ENCODE results near the gene ERBB3.

The ERBB3 gene

DNA sequence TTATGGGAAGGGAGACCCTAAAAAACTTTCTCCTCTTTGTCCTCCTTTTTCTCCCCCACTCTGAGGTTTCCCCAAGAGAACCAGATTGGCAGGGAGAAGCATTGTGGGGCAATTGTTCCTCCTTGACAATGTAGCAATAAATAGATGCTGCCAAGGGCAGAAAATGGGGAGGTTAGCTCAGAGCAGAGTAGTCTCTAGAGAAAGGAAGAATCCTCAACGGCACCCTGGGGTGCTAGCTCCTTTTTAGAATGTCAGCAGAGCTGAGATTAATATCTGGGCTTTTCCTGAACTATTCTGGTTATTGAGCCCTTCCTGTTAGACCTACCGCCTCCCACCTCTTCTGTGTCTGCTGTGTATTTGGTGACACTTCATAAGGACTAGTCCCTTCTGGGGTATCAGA is 42.8 kb upstream of the ERBB3 start:
- Histone ChIP-seq H3K9me3 (ENCODE audit: insufficient read depth, low read length, severe bottlenecking) (no peaks in the 10 kb centered on the region), H3K4me3 (ENCODE audit: low read depth in 1 of 2, low read length in 2 of 2) (no peak overlapping the region), H3K36me3 (ENCODE audit: insufficient read depth, low read length) (peaks cover 26% of the 10 kb centered on the region), H3K27me3 (ENCODE audit: insufficient read depth, low read length, poor library complexity) (no peaks in the 10 kb centered on the region), H3K79me2 (ENCODE audit: insufficient read depth, low read length) (peaks cover 11% of the 10 kb centered on the region), H3K27ac (ENCODE audit: low read length) (no peak overlapping the region), H3K4me2 (ENCODE audit: insufficient read depth, low read length) (no peak overlapping the region), H4K20me1 (ENCODE audit: insufficient read depth, low read length) (no peaks in the 10 kb centered on the region), H3K4me1 (ENCODE audit: insufficient read depth, low read length) (peaks cover 13% of the 10 kb centered on the region), H2AFZ (ENCODE audit: low read depth, low read length) (no peak overlapping the region), H3K9ac (ENCODE audit: low read depth, low read length) (no peak overlapping the region)
- ATAC-seq (ENCODE audit: insufficient read depth, low read depth) (no peak), DNase-seq (no peak)
- no peak for TF ChIP-seq EZH2 (IDR thresholded peaks at IDR 0.05; ENCODE audit: borderline replicate concordance, low read depth, low read length, severe bottlenecking)
- TF ChIP-seq, protein P1, sequence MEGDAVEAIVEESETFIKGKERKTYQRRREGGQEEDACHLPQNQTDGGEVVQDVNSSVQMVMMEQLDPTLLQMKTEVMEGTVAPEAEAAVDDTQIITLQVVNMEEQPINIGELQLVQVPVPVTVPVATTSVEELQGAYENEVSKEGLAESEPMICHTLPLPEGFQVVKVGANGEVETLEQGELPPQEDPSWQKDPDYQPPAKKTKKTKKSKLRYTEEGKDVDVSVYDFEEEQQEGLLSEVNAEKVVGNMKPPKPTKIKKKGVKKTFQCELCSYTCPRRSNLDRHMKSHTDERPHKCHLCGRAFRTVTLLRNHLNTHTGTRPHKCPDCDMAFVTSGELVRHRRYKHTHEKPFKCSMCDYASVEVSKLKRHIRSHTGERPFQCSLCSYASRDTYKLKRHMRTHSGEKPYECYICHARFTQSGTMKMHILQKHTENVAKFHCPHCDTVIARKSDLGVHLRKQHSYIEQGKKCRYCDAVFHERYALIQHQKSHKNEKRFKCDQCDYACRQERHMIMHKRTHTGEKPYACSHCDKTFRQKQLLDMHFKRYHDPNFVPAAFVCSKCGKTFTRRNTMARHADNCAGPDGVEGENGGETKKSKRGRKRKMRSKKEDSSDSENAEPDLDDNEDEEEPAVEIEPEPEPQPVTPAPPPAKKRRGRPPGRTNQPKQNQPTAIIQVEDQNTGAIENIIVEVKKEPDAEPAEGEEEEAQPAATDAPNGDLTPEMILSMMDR (IDR thresholded peaks at IDR 0.05; ENCODE audit: borderline replicate concordance, extremely low read depth, low read length, poor library complexity, severe bottlenecking): no peak

DNA sequence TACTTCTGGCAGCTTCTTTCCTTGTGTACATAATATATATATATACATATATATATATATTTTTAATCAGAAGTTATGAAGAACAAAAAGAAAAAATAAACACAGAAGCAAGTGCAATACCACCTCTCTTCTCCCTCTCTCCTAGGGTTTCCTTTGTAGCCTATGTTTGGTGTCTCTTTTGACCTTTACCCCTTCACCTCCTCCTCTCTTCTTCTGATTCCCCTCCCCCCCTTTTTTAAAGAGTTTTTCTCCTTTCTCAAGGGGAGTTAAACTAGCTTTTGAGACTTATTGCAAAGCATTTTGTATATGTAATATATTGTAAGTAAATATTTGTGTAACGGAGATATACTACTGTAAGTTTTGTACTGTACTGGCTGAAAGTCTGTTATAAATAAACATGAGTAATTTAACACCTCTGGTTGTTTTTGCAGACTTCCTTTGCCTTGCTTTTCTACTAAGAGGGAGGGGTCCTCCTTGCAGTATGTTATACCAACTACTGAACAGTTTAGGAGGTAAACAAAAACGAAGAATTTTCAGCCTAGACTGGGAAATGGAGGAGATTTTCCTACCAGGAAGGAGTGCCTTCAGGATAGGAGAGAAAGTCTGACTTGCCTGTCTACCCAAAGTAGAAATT is 41.8 kb upstream of the ERBB3 start:
- no peak overlapping the region for H3K4me3 ChIP-seq (ENCODE audit: low read depth in 1 of 2, low read length in 2 of 2)
- no peak overlapping the region for H3K27ac ChIP-seq (ENCODE audit: low read length)
- H4K20me1 ChIP-seq (ENCODE audit: insufficient read depth, low read length): peaks cover 7% of the 10 kb centered on the region
- no peaks in the 10 kb centered on the region for H3K9me3 ChIP-seq (ENCODE audit: insufficient read depth, low read length, severe bottlenecking)
- H3K79me2 ChIP-seq (ENCODE audit: insufficient read depth, low read length): peaks cover 21% of the 10 kb centered on the region
- no peak overlapping the region for H3K4me2 ChIP-seq (ENCODE audit: insufficient read depth, low read length)
- no peak overlapping the region for H3K9ac ChIP-seq (ENCODE audit: low read depth, low read length)
- H3K36me3 ChIP-seq (ENCODE audit: insufficient read depth, low read length): peaks cover 24% of the 10 kb centered on the region
- DNase-seq (no peak), ATAC-seq (ENCODE audit: insufficient read depth, low read depth) (no peak)
- no peaks in the 10 kb centered on the region for H3K27me3 ChIP-seq (ENCODE audit: insufficient read depth, low read length, poor library complexity)
- H2AFZ ChIP-seq (ENCODE audit: low read depth, low read length): no peak overlapping the region
- H3K4me1 ChIP-seq (ENCODE audit: insufficient read depth, low read length): peaks cover 20% of the 10 kb centered on the region
- TF ChIP-seq, protein P1 (IDR thresholded peaks at IDR 0.05; ENCODE audit: borderline replicate concordance, extremely low read depth, low read length, poor library complexity, severe bottlenecking): no peak
- no peak for TF ChIP-seq EZH2 (IDR thresholded peaks at IDR 0.05; ENCODE audit: borderline replicate concordance, low read depth, low read length, severe bottlenecking)

DNA sequence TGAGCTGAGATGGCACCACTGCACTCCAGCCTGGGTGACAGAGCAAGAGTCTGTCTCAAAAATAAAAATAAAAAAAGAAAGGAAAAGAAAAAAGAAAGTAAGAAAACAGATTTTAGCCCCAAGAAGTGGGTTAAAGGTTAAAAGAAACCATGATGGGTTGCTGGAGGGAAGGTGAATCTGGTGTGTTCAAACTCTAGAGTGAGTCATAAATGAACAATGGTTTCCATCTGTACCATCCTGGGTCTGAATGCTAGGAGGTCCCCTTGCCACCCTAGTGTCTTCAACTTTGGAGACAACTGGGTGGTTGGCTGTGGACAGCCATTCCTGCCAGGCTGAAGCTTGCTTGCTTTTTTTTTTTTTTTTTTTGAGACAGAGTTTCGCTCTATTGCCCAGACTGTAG is 39.8 kb upstream of the ERBB3 start:
- no peak for DNase-seq

More for the DNA sequence above, 39.8 kb upstream of the ERBB3 start:
- Histone ChIP-seq H3K79me2 (ENCODE audit: insufficient read depth, low read length) (peaks cover 31% of the 10 kb centered on the region), H3K27me3 (ENCODE audit: insufficient read depth, low read length, poor library complexity) (no peaks in the 10 kb centered on the region), H3K27ac (ENCODE audit: low read length) (no peak overlapping the region), H3K36me3 (ENCODE audit: insufficient read depth, low read length) (peaks cover 30% of the 10 kb centered on the region), H3K4me2 (ENCODE audit: insufficient read depth, low read length) (no peak overlapping the region), H3K4me3 (ENCODE audit: low read depth in 1 of 2, low read length in 2 of 2) (no peak overlapping the region), H4K20me1 (ENCODE audit: insufficient read depth, low read length) (peaks cover 16% of the 10 kb centered on the region), H2AFZ (ENCODE audit: low read depth, low read length) (no peak overlapping the region), H3K9me3 (ENCODE audit: insufficient read depth, low read length, severe bottlenecking) (no peaks in the 10 kb centered on the region), H3K4me1 (ENCODE audit: insufficient read depth, low read length) (peaks cover 28% of the 10 kb centered on the region), H3K9ac (ENCODE audit: low read depth, low read length) (peak overlapping the region; percentile 74; the same call in 1 of the 2 replicates)
- ATAC-seq (ENCODE audit: insufficient read depth, low read depth): no peak
- TF ChIP-seq, protein P1 (IDR thresholded peaks at IDR 0.05; ENCODE audit: borderline replicate concordance, extremely low read depth, low read length, poor library complexity, severe bottlenecking): no peak
- TF ChIP-seq EZH2 (IDR thresholded peaks at IDR 0.05; ENCODE audit: borderline replicate concordance, low read depth, low read length, severe bottlenecking): no peak
